SKM-1 (cell line): ENCODE data around the gene ICOSLG.
"Not testable (repeated sequence)": the region's sequence is repeated elsewhere in the genome, so short reads cannot be mapped to it uniquely, and the experiment has no call there.

ENCODE experiments used
- DNase-seq: peaks from one replicate; lab custom pipeline; 2025; ENCODE audit not compliant: unreplicated experiment; lab: John Stamatoyannopoulos, UW

Gene ICOSLG

DNA sequence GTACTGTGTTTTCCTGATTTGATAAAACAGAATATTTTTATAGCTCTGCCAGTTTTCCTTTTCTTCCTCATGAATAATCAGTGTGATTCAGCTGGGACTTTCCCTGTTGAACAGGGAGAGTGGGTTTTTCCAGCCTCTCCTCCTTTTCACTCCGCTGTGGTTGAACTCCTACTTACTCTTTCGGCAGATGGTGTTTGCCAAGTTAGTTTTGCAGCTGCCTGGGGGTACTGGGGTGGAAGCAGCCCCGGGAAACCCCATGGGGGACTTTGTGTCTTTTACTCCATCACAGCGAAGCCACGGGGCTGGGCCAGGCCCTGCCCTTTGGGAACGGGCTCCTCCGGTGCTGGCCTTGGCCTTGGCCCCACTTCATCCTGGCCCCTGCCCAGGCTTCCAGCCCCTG lies 55.9 kb downstream of the ICOSLG start:
- DNase-seq: not testable (repeated sequence)

DNA sequence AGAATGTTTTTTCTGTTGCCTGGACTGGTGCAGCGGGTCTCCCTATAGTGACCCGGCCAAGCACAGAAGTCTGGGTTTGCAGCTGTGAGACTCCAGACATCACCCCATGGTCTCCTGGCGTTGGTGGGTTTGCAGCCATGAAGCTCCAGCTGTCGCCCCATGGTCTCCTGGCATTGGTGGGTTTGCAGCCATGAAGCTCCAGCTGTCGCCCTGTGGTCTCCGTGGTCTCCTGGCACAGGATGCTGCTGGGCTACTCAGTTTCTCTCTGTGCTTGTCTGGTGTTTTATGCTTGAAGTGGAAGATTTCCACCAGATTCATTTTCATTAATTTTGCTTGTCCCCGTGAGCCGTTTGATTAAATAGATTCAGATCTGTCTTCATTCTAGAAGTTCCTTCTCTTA lies 58.5 kb downstream of the ICOSLG start:
- not testable (repeated sequence) for DNase-seq

DNA sequence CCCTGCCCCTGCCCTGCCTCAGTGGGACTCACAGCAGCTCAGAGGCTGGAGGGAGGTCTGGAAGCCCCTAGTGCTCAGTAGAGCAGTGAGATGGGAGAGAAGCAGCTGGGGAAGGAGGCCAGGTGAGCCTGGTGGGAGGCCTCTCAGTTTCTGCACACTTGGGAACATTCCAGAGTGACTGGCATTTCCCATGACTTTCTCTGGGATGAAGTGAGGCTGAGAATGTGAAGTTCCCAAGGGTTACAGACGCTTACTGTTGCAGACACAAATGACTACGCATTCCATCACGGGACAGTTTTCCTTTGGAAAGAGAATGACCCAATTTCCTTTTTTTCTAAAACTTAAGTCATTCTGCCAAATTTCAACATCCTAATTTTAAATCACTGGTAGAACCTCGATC lies 59.2 kb downstream of the ICOSLG start:
- DNase-seq: not testable (repeated sequence)

DNA sequence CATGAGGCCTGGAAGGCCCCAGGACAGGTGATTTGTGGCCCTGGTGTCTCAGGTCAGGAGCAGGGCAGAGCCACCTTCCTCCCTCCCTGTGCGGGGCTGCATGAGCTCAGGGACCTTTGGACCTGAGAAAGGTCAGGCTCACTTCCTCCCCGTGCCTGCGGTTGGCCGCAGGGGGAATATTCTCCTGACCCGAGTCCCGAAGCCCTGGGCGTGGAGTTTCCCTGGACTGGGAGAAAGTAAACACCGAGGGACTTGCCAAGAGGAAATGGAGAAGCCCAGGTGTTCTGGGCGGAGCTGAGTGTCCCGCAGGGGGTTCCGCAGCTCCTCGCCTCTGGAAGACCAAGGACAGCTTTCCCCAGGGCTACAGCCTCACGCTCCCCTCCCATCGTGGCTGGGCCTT lies 64.6 kb downstream of the ICOSLG start:
- not testable (repeated sequence) for DNase-seq

DNA sequence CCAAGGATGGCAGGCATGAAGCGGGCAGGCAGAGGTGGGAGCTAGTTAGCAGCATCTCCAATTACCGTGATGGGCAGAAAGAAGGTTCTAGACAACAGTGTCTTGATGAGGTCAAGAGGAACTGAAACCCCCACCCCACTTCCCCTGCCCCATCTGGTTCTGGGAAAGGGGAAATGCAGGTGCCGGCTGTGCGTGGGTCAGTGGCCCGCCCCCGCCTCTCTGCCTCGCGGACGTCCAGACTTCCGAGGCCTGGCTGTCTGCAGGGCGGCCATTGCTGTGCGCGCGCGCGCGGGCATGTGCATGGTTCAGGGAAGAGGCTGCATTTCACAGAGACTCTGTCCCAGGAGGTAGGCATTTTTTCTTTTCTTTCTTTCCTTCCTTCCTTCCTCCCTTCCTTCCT lies 65.6 kb downstream of the ICOSLG start:
- not testable (repeated sequence) for DNase-seq
